PFSK-1 (cell line): ENCODE measurements around the gene GRIK1.

Source experiments
- FOXP2 ChIP-seq: optimal IDR thresholded peaks from 2 replicates; pipeline ENCODE3; 2011; ENCODE audit warnings: borderline replicate concordance, control low read depth, inconsistent platforms; ENCODE audit not compliant: insufficient read depth; ENCODE audit errors: extremely low read length, extremely low read depth
- POLR2AphosphoS5 ChIP-seq: IDR thresholded peaks from 2 replicates; pipeline ENCODE4 v1.6.1; 2012; ENCODE audit warnings: low read depth, mild to moderate bottlenecking, control low read depth, low read length, moderate library complexity
- REST ChIP-seq, 2 experiments: IDR thresholded peaks; 2 replicates each; pipeline versions ENCODE4 v1.6.1 to v1.8.0; 2011 to 2012; ENCODE audit warnings: low read depth in 2 of 2, low read length in 2 of 2, control low read depth in 1 of 2, inconsistent platforms in 1 of 2, mild to moderate bottlenecking in 1 of 2, moderate library complexity in 1 of 2; ENCODE audit not compliant: insufficient read depth in 1 of 2
- SIN3A ChIP-seq: IDR thresholded peaks from 2 replicates; pipeline ENCODE4 v1.6.1; 2012; ENCODE audit warnings: mild to moderate bottlenecking, low read length, moderate library complexity, borderline replicate concordance; ENCODE audit not compliant: insufficient read depth
- TAF1 ChIP-seq: IDR thresholded peaks from 2 replicates; pipeline ENCODE4 v1.6.1; 2012; ENCODE audit warnings: low read length, control low read depth, borderline replicate concordance; ENCODE audit not compliant: insufficient read depth

Gene GRIK1

DNA sequence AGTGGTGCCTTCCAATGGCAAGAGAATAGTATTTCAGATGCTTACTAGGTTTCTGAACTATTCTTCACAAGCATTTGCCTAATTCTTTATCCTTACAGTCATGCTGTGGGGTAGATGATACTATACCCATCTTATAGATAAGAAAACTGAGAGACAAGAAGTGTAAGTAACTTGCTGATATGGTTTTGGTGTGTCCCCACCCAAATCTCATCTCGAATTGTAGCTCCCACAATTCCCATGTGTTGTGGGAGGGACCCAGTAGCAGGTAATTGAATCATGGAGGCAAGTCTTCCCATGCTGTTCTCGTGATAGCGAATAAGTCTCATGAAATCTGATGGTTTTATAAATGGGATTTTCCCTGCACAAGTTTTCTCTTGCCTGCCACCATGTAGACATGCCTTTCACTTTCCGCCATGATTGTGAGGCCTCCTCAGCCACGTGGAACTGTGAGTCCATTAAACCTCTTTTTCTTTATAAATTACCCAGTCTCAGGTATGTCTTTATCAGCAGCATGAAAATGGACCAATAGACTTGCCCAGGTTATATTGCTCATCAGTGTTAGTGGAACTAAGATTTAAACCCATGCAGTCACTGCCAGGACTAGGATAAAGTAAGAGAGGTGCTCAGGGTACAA is 298.7 kb downstream of the GRIK1 start:
- no peak for TF ChIP-seq FOXP2
- TF ChIP-seq SIN3A: no peak
- TF ChIP-seq TAF1: no peak
- no peak for TF ChIP-seq REST (IDR thresholded peaks at IDR 0.05; ENCODE audit: insufficient read depth in 1 of 2, low read depth in 2 of 2, low read length in 2 of 2)
- no peak for TF ChIP-seq POLR2AphosphoS5

GRCh38 chr21:29640080-29640508 is 299.7 kb downstream of the GRIK1 start:
- no peak for TF ChIP-seq TAF1
- TF ChIP-seq SIN3A: no peak
- no peak for TF ChIP-seq FOXP2
- TF ChIP-seq POLR2AphosphoS5: no peak

DNA sequence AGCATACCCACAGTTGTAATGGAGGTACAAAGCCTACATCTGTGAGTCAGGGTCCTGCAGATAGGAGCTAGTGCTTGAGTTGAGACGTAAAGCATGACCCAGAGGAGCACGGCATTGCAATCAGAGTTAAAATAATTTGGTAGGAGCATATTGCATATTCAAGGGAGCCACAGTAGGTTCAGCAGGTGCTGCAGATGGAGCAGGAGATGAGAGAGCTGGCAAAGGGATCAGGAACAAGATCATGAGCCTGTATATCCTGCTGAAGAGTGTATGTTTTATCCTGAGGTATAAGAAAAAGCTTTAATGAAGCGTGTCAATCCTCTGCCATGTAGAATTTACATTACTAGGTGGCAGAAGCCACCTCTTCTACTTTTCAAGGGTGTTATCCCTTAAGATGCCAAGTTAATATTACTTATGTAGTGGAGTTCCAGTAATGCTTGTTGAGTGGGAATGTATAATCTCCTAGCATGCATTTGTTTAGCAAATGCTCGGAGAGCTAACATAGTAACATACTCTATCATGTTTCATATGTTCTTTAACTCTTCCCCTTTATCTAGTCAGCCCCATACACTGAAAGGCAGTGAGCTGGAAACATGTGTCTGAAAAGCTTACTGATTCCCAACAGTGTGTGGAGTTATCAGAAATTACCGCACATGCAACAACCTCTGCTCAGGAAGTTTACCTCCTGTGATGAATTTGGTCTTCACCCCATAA is 300.3 kb downstream of the GRIK1 start:
- TF ChIP-seq TAF1 (no peak), REST (IDR thresholded peaks at IDR 0.05; ENCODE audit: insufficient read depth in 1 of 2, low read depth in 2 of 2, low read length in 2 of 2) (no peak), FOXP2 (no peak), SIN3A (no peak), POLR2AphosphoS5 (no peak)

DNA sequence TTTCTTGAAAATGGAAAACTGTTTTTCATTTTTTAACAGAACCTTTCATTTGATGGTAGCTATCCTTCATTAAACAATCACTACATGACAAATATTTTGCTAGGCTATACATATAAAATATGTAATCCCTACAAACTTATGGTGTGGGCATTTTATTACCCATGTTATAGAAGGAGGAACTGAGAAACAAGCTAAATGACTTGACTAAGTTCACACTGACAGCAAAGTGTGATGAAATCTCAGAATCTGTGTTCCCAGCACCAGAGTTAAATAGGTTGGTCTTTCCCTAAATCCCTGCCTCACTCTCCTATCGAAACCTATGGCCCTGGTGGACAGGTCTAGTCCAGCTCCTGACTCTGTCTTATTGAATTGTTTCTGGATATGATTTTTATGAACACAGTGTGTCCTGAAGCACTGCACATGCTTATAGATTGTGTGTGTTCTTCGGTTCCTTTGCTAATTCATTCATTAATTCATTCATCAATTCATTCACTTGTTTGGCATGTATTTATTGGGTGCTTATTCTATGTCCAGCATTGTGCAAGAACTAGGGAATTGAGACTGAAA is 301.0 kb downstream of the GRIK1 start:
- no peak for TF ChIP-seq SIN3A
- no peak for TF ChIP-seq REST (IDR thresholded peaks at IDR 0.05; ENCODE audit: insufficient read depth in 1 of 2, low read depth in 2 of 2, low read length in 2 of 2)
- TF ChIP-seq FOXP2: no peak
- no peak for TF ChIP-seq POLR2AphosphoS5
- no peak for TF ChIP-seq TAF1

DNA sequence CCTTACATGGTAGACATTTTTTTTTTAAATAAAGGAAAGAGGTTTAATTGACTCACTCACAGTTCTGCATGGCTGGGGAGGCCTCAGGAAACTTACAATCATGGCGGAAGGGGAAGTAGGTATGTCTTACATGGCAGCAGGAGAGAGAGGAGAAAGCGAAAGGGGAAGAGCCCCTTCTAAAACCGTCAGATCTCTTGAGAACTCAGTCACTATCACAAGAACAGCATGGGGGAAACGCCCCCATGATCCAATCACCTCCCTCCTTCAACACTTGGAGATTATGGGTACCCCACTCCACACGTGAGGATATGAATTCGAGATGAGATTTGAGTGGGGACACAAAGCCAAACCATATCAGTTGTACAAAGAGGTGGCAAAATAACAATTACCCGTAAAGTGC is 301.7 kb downstream of the GRIK1 start:
- TF ChIP-seq TAF1 (no peak), SIN3A (no peak), POLR2AphosphoS5 (no peak)

DNA sequence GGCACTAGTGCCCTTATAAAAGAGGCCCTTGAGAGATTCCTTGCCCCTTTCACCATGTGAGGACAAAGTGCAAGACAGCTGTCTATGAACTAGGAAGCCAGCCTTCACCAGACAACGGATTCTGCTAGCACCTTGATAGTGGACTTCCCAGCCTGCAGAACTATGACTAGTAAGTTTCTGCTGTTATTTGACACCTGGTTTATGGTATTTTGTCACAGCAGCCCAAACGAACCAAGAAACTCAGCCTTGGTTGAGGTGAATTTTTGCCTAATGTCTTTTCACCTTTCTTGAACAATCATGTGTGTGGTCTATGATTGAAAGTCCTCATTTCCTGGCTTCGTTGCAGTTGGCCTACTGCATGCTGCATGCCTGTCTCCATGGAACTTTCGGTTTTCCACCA is 302.2 kb downstream of the GRIK1 start:
- TF ChIP-seq REST (IDR thresholded peaks at IDR 0.05; ENCODE audit: insufficient read depth in 1 of 2, low read depth in 2 of 2, low read length in 2 of 2) (no peak), TAF1 (no peak), FOXP2 (no peak), POLR2AphosphoS5 (no peak), SIN3A (no peak)
